HG03439 (cell line): ENCODE measurements around the gene LIN28A.
A peak's percentile ranks its signal among the peaks of the same experiment; 100 is the strongest.
"Not testable (repeated sequence)": the region's sequence is repeated elsewhere in the genome, so short reads cannot be mapped to it uniquely, and the experiment has no call there.

Source experiments
- ATAC-seq: cut with Tn5 transposase; IDR thresholded peaks from one replicate; pipeline ENCODE4 v1.9.1; 2021; ENCODE audit warnings: mild to moderate bottlenecking, moderate library complexity; ENCODE audit not compliant: unreplicated experiment

The LIN28A gene

GRCh38 chr1:26410706-26411623 is at the start of gene LIN28A:
TSS of gene LIN28A (plus strand) at chr1:26410817. CDS start at chr1:26410892, 75 bp downstream.
- ATAC-seq: no peak

GRCh38 chr1:26361605-26362122 is 49.0 kb upstream of the LIN28A start:
- ATAC-seq: no peak

- no peak for ATAC-seq
Observed at GRCh38 chr1:26362331-26362730, 48.3 kb upstream of the LIN28A start.

- no peak for ATAC-seq
Observed at GRCh38 chr1:26363549-26364448, 46.8 kb upstream of the LIN28A start.

- no peak for ATAC-seq
Observed at GRCh38 chr1:26364956-26365355, 45.7 kb upstream of the LIN28A start.

- ATAC-seq: no peak
Observed at GRCh38 chr1:26367441-26367840, 43.2 kb upstream of the LIN28A start.

- ATAC-seq: no peak
Observed at GRCh38 chr1:26368006-26368405, 42.6 kb upstream of the LIN28A start.

- ATAC-seq: no peak
Observed at GRCh38 chr1:26368486-26368885, 42.1 kb upstream of the LIN28A start.

- ATAC-seq: no peak
Observed at GRCh38 chr1:26370591-26371382, 39.8 kb upstream of the LIN28A start.

- no peak for ATAC-seq
Observed at GRCh38 chr1:26372039-26372438, 38.6 kb upstream of the LIN28A start.

- not testable (repeated sequence) for ATAC-seq
Observed at GRCh38 chr1:26372611-26373010, 38.0 kb upstream of the LIN28A start, which contains the start of gene ZNF683. TSS of gene ZNF683 (minus strand) at chr1:26372750. CDS start at chr1:26368571, 4,179 bp downstream.

- ATAC-seq: no peak
Observed at GRCh38 chr1:26373281-26373680, 37.3 kb upstream of the LIN28A start.

GRCh38 chr1:26373789-26374188 is 36.8 kb upstream of the LIN28A start:
- ATAC-seq: no peak

GRCh38 chr1:26374361-26374760 is 36.3 kb upstream of the LIN28A start:
- not testable (repeated sequence) for ATAC-seq

- no peak for ATAC-seq
Observed at GRCh38 chr1:26375081-26375480, 35.5 kb upstream of the LIN28A start.

- no peak for ATAC-seq
Observed at GRCh38 chr1:26376050-26376449, 34.6 kb upstream of the LIN28A start.

GRCh38 chr1:26378088-26378878 is 32.3 kb upstream of the LIN28A start:
- ATAC-seq: peak; percentile 71

- ATAC-seq: no peak
Observed at GRCh38 chr1:26378879-26379251, 31.8 kb upstream of the LIN28A start.

- ATAC-seq: no peak
Observed at GRCh38 chr1:26384076-26384475, 26.5 kb upstream of the LIN28A start.

- ATAC-seq: not testable (repeated sequence)
Observed at GRCh38 chr1:26385063-26385462, 25.6 kb upstream of the LIN28A start.
